ENCODE data around the gene AKR1C4. TPM values are rescaled to one million over a fixed set of nuclear protein-coding genes. Genes with fewer than 3 reads are reported as not detected.

The AKR1C4 gene
- total RNA-seq, 1 donor from 2014 or later: not detected

GRCh38 chr10:5187867-5188266, 8.8 kb upstream of the AKR1C4 start:
- no peaks in the 10 kb centered on the region for H3K36me3 Mint-ChIP-seq (ENCODE audit: low read depth)
- no peaks in the 10 kb centered on the region for H3K9me3 Mint-ChIP-seq (ENCODE audit: low read depth)
- DNase-seq (ENCODE audit: low spot score): no peak
- peaks cover 23% of the 10 kb centered on the region for H3K27me3 Mint-ChIP-seq (ENCODE audit: low read depth)
- no peak overlapping the region for H3K27ac Mint-ChIP-seq (ENCODE audit: unreplicated experiment)
- H3K4me1 Mint-ChIP-seq (ENCODE audit: low read depth): no peaks in the 10 kb centered on the region
- TF ChIP-seq CTCF (IDR thresholded peaks at IDR 0.05): no peak
- no peak overlapping the region for H3K4me3 Mint-ChIP-seq (ENCODE audit: unreplicated experiment)

- Mint-ChIP-seq H3K4me3 (ENCODE audit: unreplicated experiment) (no peak overlapping the region), H3K4me1 (ENCODE audit: low read depth) (no peaks in the 10 kb centered on the region), H3K27ac (ENCODE audit: unreplicated experiment) (no peak overlapping the region), H3K36me3 (ENCODE audit: low read depth) (no peaks in the 10 kb centered on the region), H3K27me3 (ENCODE audit: low read depth) (peaks cover 23% of the 10 kb centered on the region), H3K9me3 (ENCODE audit: low read depth) (no peaks in the 10 kb centered on the region)
- no peak for DNase-seq (ENCODE audit: low spot score)
- TF ChIP-seq CTCF (IDR thresholded peaks at IDR 0.05): no peak
Measured at GRCh38 chr10:5188358-5188757, 8.3 kb upstream of the AKR1C4 start.

- Mint-ChIP-seq H3K4me1 (ENCODE audit: low read depth) (no peaks in the 10 kb centered on the region), H3K27ac (ENCODE audit: unreplicated experiment) (no peak overlapping the region)
- no peak for DNase-seq (ENCODE audit: low spot score)
Measured at GRCh38 chr10:5194431-5194830, 2.2 kb upstream of the AKR1C4 start.

GRCh38 chr10:5195727-5196374, 786 bp upstream of the AKR1C4 start:
- Mint-ChIP-seq H3K36me3 (ENCODE audit: low read depth) (no peaks in the 10 kb centered on the region), H3K27me3 (ENCODE audit: low read depth) (peaks cover 12% of the 10 kb centered on the region), H3K27ac (ENCODE audit: unreplicated experiment) (no peak overlapping the region), H3K4me1 (ENCODE audit: low read depth) (no peaks in the 10 kb centered on the region), H3K9me3 (ENCODE audit: low read depth) (peaks cover 3% of the 10 kb centered on the region), H3K4me3 (ENCODE audit: unreplicated experiment) (no peak overlapping the region)
- no peak for TF ChIP-seq CTCF (IDR thresholded peaks at IDR 0.05)
- no peak for DNase-seq (ENCODE audit: low spot score)

More at GRCh38 chr10:5194431-5194830, 2.2 kb upstream of the AKR1C4 start:
- H3K4me3 Mint-ChIP-seq (ENCODE audit: unreplicated experiment): no peak overlapping the region
- TF ChIP-seq CTCF (IDR thresholded peaks at IDR 0.05): no peak
- peaks cover 3% of the 10 kb centered on the region for H3K9me3 Mint-ChIP-seq (ENCODE audit: low read depth)
- H3K27me3 Mint-ChIP-seq (ENCODE audit: low read depth): peaks cover 17% of the 10 kb centered on the region
- H3K36me3 Mint-ChIP-seq (ENCODE audit: low read depth): no peaks in the 10 kb centered on the region

- H3K27ac Mint-ChIP-seq (ENCODE audit: unreplicated experiment): no peak overlapping the region
- peaks cover 4% of the 10 kb centered on the region for H3K27me3 Mint-ChIP-seq (ENCODE audit: low read depth)
- no peak for TF ChIP-seq CTCF (IDR thresholded peaks at IDR 0.05)
- H3K9me3 Mint-ChIP-seq (ENCODE audit: low read depth): peaks cover 14% of the 10 kb centered on the region
- DNase-seq (ENCODE audit: low spot score): no peak
- no peaks in the 10 kb centered on the region for H3K36me3 Mint-ChIP-seq (ENCODE audit: low read depth)
- H3K4me3 Mint-ChIP-seq (ENCODE audit: unreplicated experiment): no peak overlapping the region
- no peaks in the 10 kb centered on the region for H3K4me1 Mint-ChIP-seq (ENCODE audit: low read depth)
Measured at GRCh38 chr10:5198386-5198785, 1.7 kb downstream of the AKR1C4 start.
